WTC11 (cell line): ENCODE results near the gene CEP44. TPM values are rescaled to one million over a fixed set of nuclear protein-coding genes. Genes with fewer than 3 reads are reported as not detected.

Experiments
- ATAC-seq: fragments of 200-7000 bp; cut with Tn5 transposase; 2 replicates; pipeline ENCODE4 v1.10.0; 2021; ENCODE audit warnings: mild to moderate bottlenecking, moderate library complexity
- CTCF ChIA-PET: fragments of 300-600 bp; sonication (Branson Sonifier 250); formaldehyde crosslinking; loops from one replicate; lab custom pipeline; 2021; ENCODE audit warnings: antibody characterized with exemption; lab: Charles Lee
- POLR2A ChIA-PET: fragments of 350-600 bp; sonication (Branson Sonifier 250); formaldehyde crosslinking; loops from one replicate; lab custom pipeline; 2021; ENCODE audit warnings: antibody characterized with exemption; lab: Charles Lee
- DNase-seq: peaks from one replicate; pipeline ENCODE4 v3.0.0; 2021; ENCODE audit warnings: low spot score
- H3K27ac Mint-ChIP-seq: 2 replicates; pipeline ENCODE4 v1.8.0; 2021; ENCODE audit warnings: mixed read lengths
- H3K27me3 Mint-ChIP-seq: 2 replicates; pipeline ENCODE4 v1.8.0; 2021; ENCODE audit warnings: low read depth, mild to moderate bottlenecking, moderate library complexity, mixed read lengths
- H3K36me3 Mint-ChIP-seq: 2 replicates; pipeline ENCODE4 v1.8.0; 2021; ENCODE audit warnings: mixed read lengths
- H3K4me1 Mint-ChIP-seq: 2 replicates; pipeline ENCODE4 v1.8.0; 2022; ENCODE audit warnings: mixed read lengths
- H3K4me3 Mint-ChIP-seq: 2 replicates; pipeline ENCODE4 v1.8.0; 2021; ENCODE audit warnings: mild to moderate bottlenecking, moderate library complexity, mixed read lengths
- H3K9me3 Mint-ChIP-seq: 2 replicates; pipeline ENCODE4 v1.8.0; 2021; ENCODE audit warnings: mixed read lengths
- ATF1 ChIP-seq: sonication (generic); formaldehyde crosslinking; IDR thresholded peaks from 2 replicates; pipeline ENCODE4 v1.8.1; 2023; ENCODE audit warnings: mild to moderate bottlenecking, moderate library complexity, missing genetic modification reagents
- CBFB ChIP-seq: sonication (generic); formaldehyde crosslinking; IDR thresholded peaks from 2 replicates; pipeline ENCODE4 v1.8.1; 2022; ENCODE audit warnings: mild to moderate bottlenecking, low read depth, missing genetic modification reagents
- CREB1 ChIP-seq: sonication (generic); formaldehyde crosslinking; IDR thresholded peaks from 2 replicates; pipeline ENCODE4 v1.8.0; 2023; ENCODE audit warnings: mild to moderate bottlenecking, missing genetic modification reagents
- ELF4 ChIP-seq: sonication (generic); formaldehyde crosslinking; IDR thresholded peaks from 2 replicates; pipeline ENCODE4 v1.8.1; 2022; ENCODE audit warnings: low read depth, mild to moderate bottlenecking, moderate library complexity, missing genetic modification reagents
- EMX1 ChIP-seq: fragments of 250-450 bp; sonication (Bioruptor Pico); IDR thresholded peaks from 2 replicates; pipeline ENCODE4 v1.8.0; 2021; ENCODE audit warnings: mild to moderate bottlenecking
- ESRRA ChIP-seq: sonication (generic); formaldehyde crosslinking; IDR thresholded peaks from 2 replicates; pipeline ENCODE4 v1.8.1; 2022; ENCODE audit warnings: mild to moderate bottlenecking, missing genetic modification reagents, borderline replicate concordance
- FOXK1 ChIP-seq: sonication (generic); formaldehyde crosslinking; IDR thresholded peaks from 2 replicates; pipeline ENCODE4 v1.8.0; 2022; ENCODE audit warnings: mild to moderate bottlenecking, moderate library complexity, missing genetic modification reagents
- MYBL2 ChIP-seq: sonication (generic); formaldehyde crosslinking; IDR thresholded peaks from 2 replicates; pipeline ENCODE4 v1.8.1; 2023; ENCODE audit warnings: mild to moderate bottlenecking, moderate library complexity, missing genetic modification reagents
- NFATC4 ChIP-seq: fragments of 250-450 bp; sonication (Bioruptor Pico); IDR thresholded peaks from 2 replicates; pipeline ENCODE4 v1.9.0; 2021; ENCODE audit warnings: mild to moderate bottlenecking
- NR1H2 ChIP-seq: sonication (generic); formaldehyde crosslinking; IDR thresholded peaks from 2 replicates; pipeline ENCODE4 v1.9.0; 2021; ENCODE audit warnings: mild to moderate bottlenecking, moderate library complexity, missing genetic modification reagents
- OVOL2 ChIP-seq: fragments of 250-450 bp; sonication (Bioruptor Pico); IDR thresholded peaks from 2 replicates; pipeline ENCODE4 v1.9.0; 2021; ENCODE audit warnings: mild to moderate bottlenecking, borderline replicate concordance
- PRRX2 ChIP-seq: fragments of 250-450 bp; sonication (Bioruptor Pico); IDR thresholded peaks from 2 replicates; pipeline ENCODE4 v1.8.0; 2021; ENCODE audit warnings: mild to moderate bottlenecking
- RORB ChIP-seq: fragments of 250-450 bp; sonication (Bioruptor Pico); IDR thresholded peaks from 2 replicates; pipeline ENCODE4 v1.9.0; 2021; ENCODE audit warnings: mild to moderate bottlenecking
- SMAD4 ChIP-seq: sonication (generic); formaldehyde crosslinking; IDR thresholded peaks from 2 replicates; pipeline ENCODE4 v1.8.0; 2022; ENCODE audit warnings: mild to moderate bottlenecking, missing genetic modification reagents
- SP1 ChIP-seq: sonication (generic); formaldehyde crosslinking; conservative IDR thresholded peaks from 2 replicates; pipeline ENCODE4 v1.8.1; 2022; ENCODE audit warnings: missing genetic modification reagents
- ZNF121 ChIP-seq: sonication (generic); formaldehyde crosslinking; IDR thresholded peaks from 2 replicates; pipeline ENCODE4 v1.8.0; 2023; ENCODE audit warnings: missing genetic modification reagents
- ZNF138 ChIP-seq: sonication (generic); formaldehyde crosslinking; conservative IDR thresholded peaks from 2 replicates; pipeline ENCODE4 v1.8.1; 2022; ENCODE audit warnings: mild to moderate bottlenecking, moderate library complexity, missing genetic modification reagents
- ZNF219 ChIP-seq: sonication (generic); formaldehyde crosslinking; IDR thresholded peaks from 2 replicates; pipeline ENCODE4 v1.8.0; 2023; ENCODE audit warnings: missing genetic modification reagents, mild to moderate bottlenecking, borderline replicate concordance
- ZNF232 ChIP-seq: sonication (generic); formaldehyde crosslinking; IDR thresholded peaks from 2 replicates; pipeline ENCODE4 v1.8.0; 2022; ENCODE audit warnings: mild to moderate bottlenecking, missing genetic modification reagents
- ZNF317 ChIP-seq: sonication (generic); formaldehyde crosslinking; IDR thresholded peaks from 2 replicates; pipeline ENCODE4 v1.8.1; 2023; ENCODE audit warnings: low read depth, mild to moderate bottlenecking, moderate library complexity, missing genetic modification reagents, borderline replicate concordance
- ZNF416 ChIP-seq: fragments of 250-450 bp; sonication (Bioruptor Pico); IDR thresholded peaks from 2 replicates; pipeline ENCODE4 v1.9.0; 2021; ENCODE audit warnings: mild to moderate bottlenecking, inconsistent platforms
- total RNA-seq: library from RNA; stranded (reverse); gene quantifications from 3 replicates; pipeline ENCODE4 v1.2.3, GENCODE V29; 2021
- TF ChIP-seq, protein P1 (sequence below): sonication (generic); formaldehyde crosslinking; IDR thresholded peaks from 2 replicates; pipeline ENCODE4 v1.8.0; 2022; ENCODE audit warnings: missing genetic modification reagents
- TF ChIP-seq, protein P2 (sequence below): fragments of 250-450 bp; sonication (Bioruptor Pico); IDR thresholded peaks from 2 replicates; pipeline ENCODE4 v1.9.0; 2021; ENCODE audit warnings: mild to moderate bottlenecking, borderline replicate concordance
- TF ChIP-seq, protein P3 (sequence below): fragments of 250-450 bp; sonication (Bioruptor Pico); conservative IDR thresholded peaks from 2 replicates; pipeline ENCODE4 v1.9.0; 2021; ENCODE audit warnings: mild to moderate bottlenecking

CEP44 gene
- total RNA-seq, 1 experiment from 2014 or later, result 17.9 TPM

DNA sequence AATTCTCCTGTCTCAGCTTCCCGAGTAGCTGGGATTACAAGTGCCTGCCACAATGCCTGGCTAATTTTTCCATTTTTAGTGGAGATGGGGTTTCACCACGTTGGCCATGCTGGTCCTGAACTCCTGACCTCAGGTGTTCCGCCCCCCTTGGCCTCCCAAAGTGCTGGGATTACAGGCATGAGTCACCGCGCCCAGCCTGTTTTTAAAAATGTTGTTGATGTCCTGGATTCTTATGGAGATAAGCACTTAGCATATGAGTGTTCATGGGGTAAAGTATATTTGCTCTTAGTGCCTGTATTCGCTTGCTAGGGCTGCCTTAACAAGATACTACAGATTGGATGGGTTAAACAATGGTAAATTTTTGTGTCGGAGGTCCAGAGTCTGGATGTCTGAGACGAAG is 91.7 kb downstream of the CEP44 start (continued):
- TF ChIP-seq ZNF121 (no peak), ZNF416 (no peak), ESRRA (CRISPR knock-in tag) (no peak), ELF4 (CRISPR knock-in tag) (no peak), EMX1 (CRISPR knock-in tag) (no peak), SMAD4 (CRISPR knock-in tag) (no peak), ZNF317 (CRISPR knock-in tag) (no peak), PRRX2 (no peak), CREB1 (CRISPR knock-in tag) (no peak), OVOL2 (CRISPR knock-in tag) (no peak), MYBL2 (CRISPR knock-in tag) (no peak)
- TF ChIP-seq, protein P1, sequence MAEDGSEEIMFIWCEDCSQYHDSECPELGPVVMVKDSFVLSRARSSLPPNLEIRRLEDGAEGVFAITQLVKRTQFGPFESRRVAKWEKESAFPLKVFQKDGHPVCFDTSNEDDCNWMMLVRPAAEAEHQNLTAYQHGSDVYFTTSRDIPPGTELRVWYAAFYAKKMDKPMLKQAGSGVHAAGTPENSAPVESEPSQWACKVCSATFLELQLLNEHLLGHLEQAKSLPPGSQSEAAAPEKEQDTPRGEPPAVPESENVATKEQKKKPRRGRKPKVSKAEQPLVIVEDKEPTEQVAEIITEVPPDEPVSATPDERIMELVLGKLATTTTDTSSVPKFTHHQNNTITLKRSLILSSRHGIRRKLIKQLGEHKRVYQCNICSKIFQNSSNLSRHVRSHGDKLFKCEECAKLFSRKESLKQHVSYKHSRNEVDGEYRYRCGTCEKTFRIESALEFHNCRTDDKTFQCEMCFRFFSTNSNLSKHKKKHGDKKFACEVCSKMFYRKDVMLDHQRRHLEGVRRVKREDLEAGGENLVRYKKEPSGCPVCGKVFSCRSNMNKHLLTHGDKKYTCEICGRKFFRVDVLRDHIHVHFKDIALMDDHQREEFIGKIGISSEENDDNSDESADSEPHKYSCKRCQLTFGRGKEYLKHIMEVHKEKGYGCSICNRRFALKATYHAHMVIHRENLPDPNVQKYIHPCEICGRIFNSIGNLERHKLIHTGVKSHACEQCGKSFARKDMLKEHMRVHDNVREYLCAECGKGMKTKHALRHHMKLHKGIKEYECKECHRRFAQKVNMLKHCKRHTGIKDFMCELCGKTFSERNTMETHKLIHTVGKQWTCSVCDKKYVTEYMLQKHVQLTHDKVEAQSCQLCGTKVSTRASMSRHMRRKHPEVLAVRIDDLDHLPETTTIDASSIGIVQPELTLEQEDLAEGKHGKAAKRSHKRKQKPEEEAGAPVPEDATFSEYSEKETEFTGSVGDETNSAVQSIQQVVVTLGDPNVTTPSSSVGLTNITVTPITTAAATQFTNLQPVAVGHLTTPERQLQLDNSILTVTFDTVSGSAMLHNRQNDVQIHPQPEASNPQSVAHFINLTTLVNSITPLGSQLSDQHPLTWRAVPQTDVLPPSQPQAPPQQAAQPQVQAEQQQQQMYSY (CRISPR knock-in tag), result no peak

DNA sequence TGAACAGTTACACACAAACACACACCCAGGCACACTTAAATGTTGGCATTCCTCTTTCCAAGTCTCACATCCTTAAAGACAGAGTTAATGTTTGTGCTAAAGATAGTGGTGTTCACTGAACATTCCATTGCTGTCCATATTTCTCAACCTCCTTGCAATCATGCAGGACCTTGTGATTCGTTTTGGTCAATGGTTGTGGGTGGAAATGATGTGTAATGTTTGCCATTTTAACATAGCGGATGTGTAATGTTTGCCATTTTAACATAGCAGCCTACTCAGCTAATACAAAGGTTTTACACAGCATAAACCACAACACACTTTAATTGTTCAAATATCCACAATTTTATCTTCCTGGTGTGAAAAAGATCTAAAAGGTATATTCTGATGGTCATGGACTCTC is 93.9 kb downstream of the CEP44 start:
- H3K9me3 Mint-ChIP-seq, result peaks cover 18% of the 10 kb centered on the region
- H3K36me3 Mint-ChIP-seq, result peaks cover 10% of the 10 kb centered on the region
- TF ChIP-seq RORB (CRISPR knock-in tag) (no peak), NR1H2 (no peak), ZNF219 (no peak), FOXK1 (CRISPR knock-in tag) (no peak), NFATC4 (CRISPR knock-in tag) (no peak), MYBL2 (CRISPR knock-in tag) (no peak), ZNF232 (CRISPR knock-in tag) (no peak), CBFB (no peak), ZNF121 (no peak), ATF1 (CRISPR knock-in tag) (no peak), SP1 (CRISPR knock-in tag) (no peak), ZNF138 (CRISPR knock-in tag) (no peak)
- TF ChIP-seq, protein P2, sequence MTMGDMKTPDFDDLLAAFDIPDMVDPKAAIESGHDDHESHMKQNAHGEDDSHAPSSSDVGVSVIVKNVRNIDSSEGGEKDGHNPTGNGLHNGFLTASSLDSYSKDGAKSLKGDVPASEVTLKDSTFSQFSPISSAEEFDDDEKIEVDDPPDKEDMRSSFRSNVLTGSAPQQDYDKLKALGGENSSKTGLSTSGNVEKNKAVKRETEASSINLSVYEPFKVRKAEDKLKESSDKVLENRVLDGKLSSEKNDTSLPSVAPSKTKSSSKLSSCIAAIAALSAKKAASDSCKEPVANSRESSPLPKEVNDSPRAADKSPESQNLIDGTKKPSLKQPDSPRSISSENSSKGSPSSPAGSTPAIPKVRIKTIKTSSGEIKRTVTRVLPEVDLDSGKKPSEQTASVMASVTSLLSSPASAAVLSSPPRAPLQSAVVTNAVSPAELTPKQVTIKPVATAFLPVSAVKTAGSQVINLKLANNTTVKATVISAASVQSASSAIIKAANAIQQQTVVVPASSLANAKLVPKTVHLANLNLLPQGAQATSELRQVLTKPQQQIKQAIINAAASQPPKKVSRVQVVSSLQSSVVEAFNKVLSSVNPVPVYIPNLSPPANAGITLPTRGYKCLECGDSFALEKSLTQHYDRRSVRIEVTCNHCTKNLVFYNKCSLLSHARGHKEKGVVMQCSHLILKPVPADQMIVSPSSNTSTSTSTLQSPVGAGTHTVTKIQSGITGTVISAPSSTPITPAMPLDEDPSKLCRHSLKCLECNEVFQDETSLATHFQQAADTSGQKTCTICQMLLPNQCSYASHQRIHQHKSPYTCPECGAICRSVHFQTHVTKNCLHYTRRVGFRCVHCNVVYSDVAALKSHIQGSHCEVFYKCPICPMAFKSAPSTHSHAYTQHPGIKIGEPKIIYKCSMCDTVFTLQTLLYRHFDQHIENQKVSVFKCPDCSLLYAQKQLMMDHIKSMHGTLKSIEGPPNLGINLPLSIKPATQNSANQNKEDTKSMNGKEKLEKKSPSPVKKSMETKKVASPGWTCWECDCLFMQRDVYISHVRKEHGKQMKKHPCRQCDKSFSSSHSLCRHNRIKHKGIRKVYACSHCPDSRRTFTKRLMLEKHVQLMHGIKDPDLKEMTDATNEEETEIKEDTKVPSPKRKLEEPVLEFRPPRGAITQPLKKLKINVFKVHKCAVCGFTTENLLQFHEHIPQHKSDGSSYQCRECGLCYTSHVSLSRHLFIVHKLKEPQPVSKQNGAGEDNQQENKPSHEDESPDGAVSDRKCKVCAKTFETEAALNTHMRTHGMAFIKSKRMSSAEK (CRISPR knock-in tag), result no peak
- TF ChIP-seq, protein P3, sequence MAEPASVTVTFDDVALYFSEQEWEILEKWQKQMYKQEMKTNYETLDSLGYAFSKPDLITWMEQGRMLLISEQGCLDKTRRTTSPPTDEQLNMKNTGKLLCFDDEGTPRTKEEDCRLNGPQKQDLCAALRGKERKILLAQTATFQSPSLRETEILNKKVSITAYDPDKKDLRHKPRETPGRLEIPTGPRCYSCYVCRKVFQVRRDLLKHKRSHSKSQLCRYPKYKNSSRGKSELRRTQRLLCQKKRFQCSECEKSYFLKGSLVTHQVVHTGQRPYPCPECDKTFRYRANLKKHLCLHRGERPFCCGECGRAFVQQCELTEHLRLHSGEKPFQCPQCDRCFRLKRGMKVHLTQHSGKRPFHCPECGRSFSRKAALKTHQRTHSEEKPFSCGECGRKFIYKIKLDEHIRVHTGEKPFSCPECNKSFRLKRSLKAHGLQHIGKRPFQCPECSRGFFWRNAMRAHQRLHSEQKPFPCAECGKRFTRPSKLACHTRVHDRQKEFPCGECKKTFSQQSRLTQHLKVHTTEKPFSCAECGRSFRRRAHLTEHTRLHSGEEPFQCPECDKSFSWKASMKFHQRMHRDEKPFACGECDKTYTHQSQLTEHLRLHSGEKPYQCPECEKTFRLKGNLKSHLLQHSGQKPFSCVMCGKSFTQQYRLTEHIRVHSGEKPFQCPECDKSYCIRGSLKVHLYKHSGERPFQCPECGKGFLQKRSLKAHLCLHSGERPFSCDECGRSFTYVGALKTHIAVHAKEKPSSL, result no peak
- no peak overlapping the region for H3K27ac Mint-ChIP-seq
- H3K4me1 Mint-ChIP-seq, result peaks cover 53% of the 10 kb centered on the region
- no peak for ATAC-seq
- ChIA-PET CTCF (no interaction called here), POLR2A (no interaction called here)
- DNase-seq, result no peak
- peaks cover 25% of the 10 kb centered on the region for H3K27me3 Mint-ChIP-seq
- no peak overlapping the region for H3K4me3 Mint-ChIP-seq
